HepG2 (cell line): ENCODE results near the gene AHSG. TPM values are rescaled to one million over a fixed set of nuclear protein-coding genes. Genes with fewer than 3 reads are reported as not detected.

Experiments
- ATAD3A ChIP-seq: sonication (generic); formaldehyde crosslinking; IDR thresholded peaks from 2 replicates; pipeline ENCODE4 v1.4.0; 2020; ENCODE audit warnings: missing genetic modification reagents
- ATM ChIP-seq: fragments of 450-650 bp; IDR thresholded peaks from 2 replicates; pipeline ENCODE4 v1.7.1; 2017; ENCODE audit warnings: mild to moderate bottlenecking, borderline replicate concordance
- BATF2 ChIP-seq: sonication (generic); formaldehyde crosslinking; IDR thresholded peaks from 2 replicates; pipeline ENCODE4 v1.8.0; 2022; ENCODE audit warnings: mild to moderate bottlenecking, missing genetic modification reagents, moderate library complexity
- BRD4 ChIP-seq: sonication (generic); formaldehyde crosslinking; IDR thresholded peaks from 2 replicates; pipeline ENCODE4 v1.4.0; 2020; ENCODE audit warnings: missing genetic modification reagents
- ELF1 ChIP-seq: sonication (generic); formaldehyde crosslinking; IDR thresholded peaks from 2 replicates; pipeline ENCODE4 v1.4.0; 2020; ENCODE audit warnings: missing genetic modification reagents
- FOXC1 ChIP-seq: sonication (generic); formaldehyde crosslinking; IDR thresholded peaks from 2 replicates; pipeline ENCODE4 v1.8.0; 2022; ENCODE audit warnings: mild to moderate bottlenecking, missing genetic modification reagents, borderline replicate concordance
- IRX3 ChIP-seq: sonication (generic); formaldehyde crosslinking; IDR thresholded peaks from 2 replicates; pipeline ENCODE4 v1.8.1; 2023; ENCODE audit warnings: mild to moderate bottlenecking, low read depth, missing genetic modification reagents, borderline replicate concordance
- PLSCR1 ChIP-seq: sonication (generic); formaldehyde crosslinking; IDR thresholded peaks from 2 replicates; pipeline ENCODE4 v1.5.0; 2020; ENCODE audit warnings: missing genetic modification reagents, mild to moderate bottlenecking, borderline replicate concordance
- RNF2 ChIP-seq: fragments of 450-650 bp; conservative IDR thresholded peaks from 2 replicates; pipeline ENCODE4 v1.6.1; 2016; ENCODE audit warnings: low read depth
- TBX3 ChIP-seq: fragments of 450-650 bp; IDR thresholded peaks from 2 replicates; pipeline ENCODE4 v1.6.1; 2017; ENCODE audit warnings: antibody characterized with exemption, mild to moderate bottlenecking, inconsistent platforms, borderline replicate concordance
- ZBTB4 ChIP-seq: sonication (generic); formaldehyde crosslinking; IDR thresholded peaks from 2 replicates; pipeline ENCODE4 v1.4.0; 2020; ENCODE audit warnings: missing genetic modification reagents, mild to moderate bottlenecking, borderline replicate concordance
- ZC3H13 ChIP-seq: sonication (generic); formaldehyde crosslinking; IDR thresholded peaks from 2 replicates; pipeline ENCODE4 v1.8.1; 2023; ENCODE audit warnings: mild to moderate bottlenecking, missing genetic modification reagents, moderate library complexity
- ZFP1 ChIP-seq: IDR thresholded peaks from 2 replicates; pipeline ENCODE4 v1.6.1; 2016
- ZNF343 ChIP-seq: sonication (generic); formaldehyde crosslinking; IDR thresholded peaks from 2 replicates; pipeline ENCODE4 v1.4.0; 2020; ENCODE audit warnings: mild to moderate bottlenecking, missing genetic modification reagents
- ZNF510 ChIP-seq: sonication (generic); formaldehyde crosslinking; IDR thresholded peaks from 2 replicates; pipeline ENCODE4 v1.4.0; 2020; ENCODE audit warnings: low read depth, mild to moderate bottlenecking, missing genetic modification reagents
- ZNF567 ChIP-seq: sonication (generic); formaldehyde crosslinking; IDR thresholded peaks from 2 replicates; pipeline ENCODE4 v1.8.1; 2023; ENCODE audit warnings: mild to moderate bottlenecking, missing genetic modification reagents, borderline replicate concordance
- ZNF577 ChIP-seq: sonication (generic); formaldehyde crosslinking; IDR thresholded peaks from 2 replicates; pipeline ENCODE4 v1.4.0; 2020; ENCODE audit warnings: mild to moderate bottlenecking, low read depth, missing genetic modification reagents, borderline replicate concordance
- ZNF749 ChIP-seq: sonication (generic); formaldehyde crosslinking; IDR thresholded peaks from 2 replicates; pipeline ENCODE4 v1.8.0; 2022; ENCODE audit warnings: mild to moderate bottlenecking, missing genetic modification reagents, moderate library complexity, borderline replicate concordance
- ZNF75D ChIP-seq: sonication (generic); formaldehyde crosslinking; IDR thresholded peaks from 2 replicates; pipeline ENCODE4 v1.8.1; 2023; ENCODE audit warnings: missing genetic modification reagents, mild to moderate bottlenecking, borderline replicate concordance
- polyA plus RNA-seq, 8 experiments: library from polyadenylated mRNA; depleted of rRNA in 3 of 8; stranded (reverse) in 7 of 8; unstranded in 1 of 8; fragments of >200 nt; fragmentation: Illumina TruSeq in 4 of 8; extraction: Trizol in 4 of 8; gene quantifications; 2 replicates each; pipeline versions ENCODE4 v1.2.1 to v1.2.3, GENCODE V29; 2011 to 2016; ENCODE audit warnings: low read depth in 4 of 8, missing spikeins in 1 of 8, mixed read lengths in 1 of 8; ENCODE audit not compliant: insufficient read depth in 1 of 8
- total RNA-seq, 5 experiments: library from RNA; depleted of rRNA; stranded (reverse); fragments of >200 nt; fragmentation: Illumina TruSeq; extraction: Trizol; gene quantifications; 2 replicates each; pipeline ENCODE4 v1.2.3, GENCODE V29; 2016; ENCODE audit warnings: low read depth in 1 of 5
- TF ChIP-seq, protein P1 (sequence below): sonication (generic); formaldehyde crosslinking; IDR thresholded peaks from 2 replicates; pipeline ENCODE4 v1.9.0; 2022; ENCODE audit warnings: missing genetic modification reagents, mild to moderate bottlenecking, borderline replicate concordance
- TF ChIP-seq, protein P2 (sequence below): IDR thresholded peaks from 2 replicates; pipeline ENCODE4 v1.6.1; 2012; ENCODE audit warnings: low read depth, low read length, improper control_type of control experiment

Gene AHSG
- total and polyA plus RNA-seq, 2 of the 13 experiments (the other 11 are each of a cell fraction or from before 2014, with no cell fraction given) = 2,043 to 19,152 TPM

GRCh38 chr3:186599142-186599784 lies 13.6 kb upstream of the AHSG start (continued):
- no peak for TF ChIP-seq ZBTB4
- no peak for TF ChIP-seq BRD4 (CRISPR knock-in tag)
- TF ChIP-seq, protein P1, sequence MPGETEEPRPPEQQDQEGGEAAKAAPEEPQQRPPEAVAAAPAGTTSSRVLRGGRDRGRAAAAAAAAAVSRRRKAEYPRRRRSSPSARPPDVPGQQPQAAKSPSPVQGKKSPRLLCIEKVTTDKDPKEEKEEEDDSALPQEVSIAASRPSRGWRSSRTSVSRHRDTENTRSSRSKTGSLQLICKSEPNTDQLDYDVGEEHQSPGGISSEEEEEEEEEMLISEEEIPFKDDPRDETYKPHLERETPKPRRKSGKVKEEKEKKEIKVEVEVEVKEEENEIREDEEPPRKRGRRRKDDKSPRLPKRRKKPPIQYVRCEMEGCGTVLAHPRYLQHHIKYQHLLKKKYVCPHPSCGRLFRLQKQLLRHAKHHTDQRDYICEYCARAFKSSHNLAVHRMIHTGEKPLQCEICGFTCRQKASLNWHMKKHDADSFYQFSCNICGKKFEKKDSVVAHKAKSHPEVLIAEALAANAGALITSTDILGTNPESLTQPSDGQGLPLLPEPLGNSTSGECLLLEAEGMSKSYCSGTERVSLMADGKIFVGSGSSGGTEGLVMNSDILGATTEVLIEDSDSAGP (CRISPR knock-in tag) = peak; percentile 78; the same call in 1 of the 2 replicates
- no peak for TF ChIP-seq ZNF510 (CRISPR knock-in tag)
- TF ChIP-seq PLSCR1 (CRISPR knock-in tag) = no peak
- no peak for TF ChIP-seq ZNF577 (CRISPR knock-in tag)
- TF ChIP-seq TBX3 = no peak
- peak; percentile 65 for TF ChIP-seq ZFP1 (CRISPR knock-in tag)
- peak; percentile 89; the same call in 1 of the 2 replicates for TF ChIP-seq ZC3H13 (CRISPR knock-in tag)
- TF ChIP-seq RNF2 = no peak
- TF ChIP-seq ATAD3A (CRISPR knock-in tag) = no peak
- TF ChIP-seq ZNF749 (CRISPR knock-in tag) = no peak
- 0 out of 2 replicates have a peak, but pooled peaks have one; percentile 24 for TF ChIP-seq IRX3
- TF ChIP-seq ZNF567 = 0 out of 2 replicates have a peak, but pooled peaks have one; percentile 56
- no peak for TF ChIP-seq ZNF75D (CRISPR knock-in tag)
- TF ChIP-seq FOXC1 (CRISPR knock-in tag) = peak; percentile 34
- TF ChIP-seq ELF1 (CRISPR knock-in tag) = no peak
- TF ChIP-seq BATF2 (CRISPR knock-in tag) = no peak
- TF ChIP-seq ZNF343 (CRISPR knock-in tag) = no peak
- TF ChIP-seq ATM = no peak
- TF ChIP-seq, protein P2, sequence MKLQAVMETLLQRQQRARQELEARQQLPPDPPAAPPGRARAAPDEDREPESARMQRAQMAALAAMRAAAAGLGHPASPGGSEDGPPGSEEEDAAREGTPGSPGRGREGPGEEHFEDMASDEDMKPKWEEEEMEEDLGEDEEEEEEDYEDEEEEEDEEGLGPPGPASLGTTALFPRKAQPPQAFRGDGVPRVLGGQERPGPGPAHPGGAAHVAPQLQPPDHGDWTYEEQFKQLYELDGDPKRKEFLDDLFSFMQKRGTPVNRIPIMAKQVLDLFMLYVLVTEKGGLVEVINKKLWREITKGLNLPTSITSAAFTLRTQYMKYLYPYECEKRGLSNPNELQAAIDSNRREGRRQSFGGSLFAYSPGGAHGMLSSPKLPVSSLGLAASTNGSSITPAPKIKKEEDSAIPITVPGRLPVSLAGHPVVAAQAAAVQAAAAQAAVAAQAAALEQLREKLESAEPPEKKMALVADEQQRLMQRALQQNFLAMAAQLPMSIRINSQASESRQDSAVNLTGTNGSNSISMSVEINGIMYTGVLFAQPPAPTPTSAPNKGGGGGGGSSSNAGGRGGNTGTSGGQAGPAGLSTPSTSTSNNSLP = no peak
